HG02642 (cell line): Measurements from ENCODE around the gene PSD4.

Source experiments
- ATAC-seq: cut with Tn5 transposase; IDR thresholded peaks from one replicate; pipeline ENCODE4 v1.9.1; 2021; ENCODE audit warnings: mild to moderate bottlenecking; ENCODE audit not compliant: unreplicated experiment, poor library complexity

PSD4 gene

GRCh38 chr2:113219092-113219441 is 45.3 kb downstream of the PSD4 start:
- no peak for ATAC-seq

GRCh38 chr2:113219525-113219888 is 45.7 kb downstream of the PSD4 start:
- ATAC-seq, result no peak

GRCh38 chr2:113219889-113220641 is 46.3 kb downstream of the PSD4 start:
- ATAC-seq, result no peak

DNA sequence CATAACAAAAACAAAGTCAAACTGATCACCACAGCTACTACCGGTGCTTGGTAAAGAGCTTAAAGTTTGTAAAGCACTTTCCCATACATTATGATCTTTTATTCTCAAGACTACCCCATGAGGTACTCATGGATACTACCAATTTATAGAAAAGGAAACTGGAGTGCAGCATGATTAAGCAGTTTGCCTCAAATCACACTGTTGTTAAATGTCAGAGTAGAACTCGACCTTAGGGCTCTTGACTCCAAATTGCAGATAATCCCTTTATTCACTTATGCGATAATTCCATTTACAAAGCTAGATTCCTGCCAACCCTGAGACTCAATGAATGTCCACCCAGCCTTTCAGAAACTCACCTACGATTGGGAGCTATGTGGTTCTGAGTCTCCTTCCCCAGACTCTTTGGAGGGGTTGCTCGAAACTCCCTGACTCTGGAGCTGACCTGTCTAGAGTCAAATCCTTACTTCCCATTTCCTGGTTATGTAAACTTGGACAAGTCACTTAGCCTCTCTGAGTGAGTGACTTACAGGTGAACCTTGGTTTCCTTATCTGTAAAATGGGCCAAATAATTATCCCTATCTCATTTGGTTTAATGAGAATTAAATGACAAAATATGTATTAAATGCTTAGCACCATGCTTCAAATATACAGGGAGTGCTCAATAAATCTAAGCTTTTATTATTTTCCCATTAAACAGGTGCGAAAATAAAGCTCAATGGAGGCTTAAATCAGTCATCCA is 47.4 kb downstream of the PSD4 start:
- no peak for ATAC-seq

- ATAC-seq, result no peak
Observed at GRCh38 chr2:113221846-113222245, 48.1 kb downstream of the PSD4 start.

GRCh38 chr2:113223813-113224212 is 50.0 kb downstream of the PSD4 start:
- no peak for ATAC-seq

DNA sequence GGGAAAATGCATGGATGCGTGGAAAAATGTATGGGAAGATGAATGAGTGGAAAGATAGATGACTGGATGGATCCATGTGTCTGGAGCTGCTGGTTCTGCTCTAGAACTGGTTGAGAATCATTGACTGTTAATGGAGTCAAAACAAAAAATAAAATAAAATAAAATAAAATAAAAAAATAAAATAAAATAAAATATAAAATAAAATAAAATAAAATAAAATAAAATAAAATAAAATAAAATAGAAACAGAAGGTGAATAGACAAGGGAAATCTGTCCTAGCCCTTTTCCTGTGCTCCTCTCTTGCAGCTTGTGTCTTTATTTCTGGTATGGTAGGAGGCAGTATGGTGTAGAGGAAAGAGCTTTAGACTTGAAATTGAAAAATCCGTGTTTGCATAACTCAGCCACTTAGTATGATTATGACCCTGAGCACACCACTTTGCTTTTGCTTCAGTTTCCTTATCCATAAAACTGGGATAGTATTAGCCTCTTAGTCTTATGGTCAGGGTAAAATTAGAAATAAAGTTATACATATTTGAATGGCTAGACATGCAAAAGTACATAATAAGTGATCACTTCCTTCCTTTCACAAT is 51.0 kb downstream of the PSD4 start:
- no peak for ATAC-seq

DNA sequence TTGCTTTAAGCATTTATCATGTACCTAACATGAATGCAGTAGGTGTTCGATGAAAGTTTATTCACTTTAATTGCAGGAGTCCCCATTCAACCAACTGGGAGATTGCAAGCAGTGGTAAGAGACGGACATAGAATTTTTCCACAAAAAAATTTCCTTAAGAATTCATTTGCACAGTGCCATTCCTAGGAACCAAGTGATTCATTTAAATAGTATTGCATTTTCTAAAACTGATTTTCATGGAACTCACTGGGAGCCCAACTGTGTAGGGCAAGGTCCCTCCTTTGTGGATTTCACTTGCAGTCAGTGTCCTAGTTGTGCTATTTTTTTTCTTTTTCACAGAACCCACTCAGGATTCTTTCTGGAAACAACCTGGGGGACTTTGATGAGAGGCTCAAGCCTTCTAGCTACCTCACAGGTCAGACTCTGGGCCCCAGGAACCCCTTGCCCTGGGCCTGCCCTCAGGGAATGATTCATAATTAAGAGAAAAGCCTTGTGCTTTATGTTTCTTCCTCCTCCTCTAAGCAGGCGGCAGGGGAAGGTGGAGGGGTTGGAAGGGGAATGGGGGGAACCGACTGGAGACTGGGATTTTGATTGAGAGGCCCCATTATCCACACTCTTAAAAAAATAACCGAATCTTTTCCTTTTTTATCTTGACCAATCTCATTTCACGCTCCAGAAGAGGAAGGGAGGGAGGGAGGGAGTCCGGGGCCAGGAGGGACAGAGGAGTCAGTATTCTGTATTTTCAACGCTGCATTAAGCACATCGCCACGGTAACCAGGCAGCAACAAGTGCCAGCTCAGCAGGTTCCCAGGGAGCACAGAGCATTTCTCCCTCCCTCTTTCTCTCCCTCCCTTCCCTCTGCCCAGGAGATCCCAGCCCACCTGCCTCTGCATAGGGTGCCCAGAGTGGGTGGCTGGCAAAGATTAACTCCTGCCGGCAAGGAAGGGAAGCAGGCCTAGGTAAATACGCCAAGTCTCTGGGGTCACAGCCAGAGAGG is 51.8 kb downstream of the PSD4 start:
- ATAC-seq, result no peak

GRCh38 chr2:113226462-113226861 is 52.7 kb downstream of the PSD4 start:
- ATAC-seq, result no peak

GRCh38 chr2:113227290-113227689 is 53.5 kb downstream of the PSD4 start:
- no peak for ATAC-seq

- no peak for ATAC-seq
Observed at GRCh38 chr2:113227698-113228097, 53.9 kb downstream of the PSD4 start.

GRCh38 chr2:113228351-113228750 is 54.6 kb downstream of the PSD4 start:
- ATAC-seq, result no peak

GRCh38 chr2:113228991-113229716 is 55.4 kb downstream of the PSD4 start:
- no peak for ATAC-seq

- no peak for ATAC-seq
Observed at GRCh38 chr2:113229795-113230194, 56.0 kb downstream of the PSD4 start.

DNA sequence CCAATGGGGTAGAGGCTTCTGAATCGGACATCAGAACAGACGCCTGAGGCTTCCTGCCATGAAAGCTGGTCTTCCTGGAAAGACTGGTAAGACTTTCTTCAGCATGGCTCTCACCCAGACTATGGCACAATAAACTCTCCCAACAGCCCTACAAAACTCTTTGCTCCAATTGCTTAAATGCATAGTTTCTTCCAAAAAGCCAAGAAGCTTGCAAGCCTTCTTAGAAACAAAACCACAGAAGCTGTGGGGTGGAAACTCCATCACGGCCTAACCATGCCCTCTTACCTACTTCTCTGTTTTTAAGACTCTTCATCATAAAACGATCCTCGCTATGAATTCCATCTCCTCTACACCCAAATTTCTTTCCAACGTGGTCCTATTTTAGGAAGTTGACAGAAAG is 56.8 kb downstream of the PSD4 start:
- no peak for ATAC-seq

DNA sequence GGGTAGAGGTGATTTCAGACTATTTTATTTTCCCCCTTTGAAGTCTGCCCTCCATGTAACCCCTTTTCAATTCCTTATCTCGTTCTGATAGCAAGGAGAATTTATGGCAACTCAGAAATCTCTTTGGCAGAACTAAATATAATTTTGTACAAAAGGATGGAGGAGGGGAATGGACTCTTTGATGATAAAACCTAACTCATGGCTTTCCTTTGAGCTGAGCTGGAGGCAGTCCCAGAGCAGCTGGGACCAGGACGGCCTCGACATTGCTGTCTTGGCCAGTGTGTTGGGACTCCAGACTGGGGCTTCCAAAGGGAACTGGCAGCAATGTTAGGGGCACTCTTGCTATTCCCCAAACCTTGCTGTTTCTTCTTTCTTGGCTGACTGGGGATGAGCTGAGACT is 57.3 kb downstream of the PSD4 start:
- ATAC-seq, result no peak

- no peak for ATAC-seq
Observed at GRCh38 chr2:113232123-113232522, 58.4 kb downstream of the PSD4 start.

- ATAC-seq, result no peak
Observed at GRCh38 chr2:113232740-113233139, 59.0 kb downstream of the PSD4 start.

GRCh38 chr2:113233593-113234550 is 60.1 kb downstream of the PSD4 start:
- no peak for ATAC-seq
